Panc1 (cell line): ENCODE measurements around the gene PRRG4. TPM values are rescaled to one million over a fixed set of nuclear protein-coding genes. Genes with fewer than 3 reads are reported as not detected.
A peak's percentile ranks its signal among the peaks of the same experiment; 100 is the strongest.

Experiments used
- ATAC-seq: fragments of 200-7000 bp; cut with Tn5 transposase; 2 replicates; pipeline ENCODE4 v1.9.1; 2020; ENCODE audit warnings: mild to moderate bottlenecking, moderate library complexity
- BruUV-seq: library from RNA; stranded (reverse); fragments of 400-500 nt; replicated peaks from 2 replicates; lab custom pipeline; 2021; lab: Mats Ljungman, UMichigan
- CTCF ChIA-PET: fragments of 300-600 bp; sonication (Branson Sonifier 250); formaldehyde crosslinking; loops from one replicate; lab custom pipeline; 2022; ENCODE audit warnings: antibody characterized with exemption; lab: Charles Lee
- POLR2A ChIA-PET: fragments of 300-600 bp; sonication (Branson Sonifier 250); formaldehyde crosslinking; loops from one replicate; lab custom pipeline; 2022; ENCODE audit warnings: antibody characterized with exemption; lab: Charles Lee
- DNase-seq: peaks from one replicate; pipeline ENCODE4 v3.0.0-alpha.2; 2010; ENCODE audit warnings: low read depth, low spot score
- H3K27ac ChIP-seq: 2 replicates; pipeline ENCODE4 v1.5.1; 2011; ENCODE audit warnings: mild to moderate bottlenecking, low read length, inconsistent platforms
- H3K27me3 ChIP-seq: fragments of 200-500 bp; sonication (Bioruptor generic); 2 replicates; pipeline ENCODE4 v1.6.0; 2014; ENCODE audit warnings: low read length, inconsistent platforms; ENCODE audit not compliant: control insufficient read depth, insufficient read depth
- H3K36me3 ChIP-seq: fragments of 200-500 bp; sonication (Bioruptor generic); 2 replicates; pipeline ENCODE4 v1.5.1; 2014; ENCODE audit warnings: inconsistent platforms, mild to moderate bottlenecking, low read length, moderate library complexity; ENCODE audit not compliant: control insufficient read depth, insufficient read depth
- H3K4me1 ChIP-seq: 2 replicates; pipeline ENCODE4 v1.5.1; 2011; ENCODE audit warnings: inconsistent platforms, mild to moderate bottlenecking, low read length, moderate library complexity; ENCODE audit not compliant: control insufficient read depth, insufficient read depth
- H3K4me3 ChIP-seq, 2 experiments: 2 replicates each; pipeline ENCODE4 v1.5.1; 2011 to 2012; ENCODE audit warnings: low read depth in 2 of 2, low read length in 2 of 2, mild to moderate bottlenecking in 2 of 2, inconsistent platforms in 1 of 2, moderate library complexity in 1 of 2
- H3K9me3 ChIP-seq: fragments of 200-500 bp; sonication (Bioruptor generic); 2 replicates; pipeline ENCODE4 v1.5.1; 2014; ENCODE audit warnings: low read depth, mild to moderate bottlenecking, inconsistent platforms, low read length, moderate library complexity; ENCODE audit not compliant: control insufficient read depth, insufficient read depth
- POLR2AphosphoS5 ChIP-seq: IDR thresholded peaks from 2 replicates; pipeline ENCODE4 v1.6.1; 2012; ENCODE audit warnings: mild to moderate bottlenecking, low read depth, low read length, moderate library complexity
- SIN3A ChIP-seq: IDR thresholded peaks from 2 replicates; pipeline ENCODE4 v1.6.1; 2012; ENCODE audit warnings: low read depth, mild to moderate bottlenecking, low read length, moderate library complexity, borderline replicate concordance; ENCODE audit not compliant: insufficient read depth
- TCF7L2 ChIP-seq: IDR thresholded peaks from 2 replicates; pipeline ENCODE4 v1.6.1; 2011; ENCODE audit warnings: mild to moderate bottlenecking, low read depth, low read length, inconsistent platforms
- in situ Hi-C: cut with HindIII; loops from 2 replicates; pipeline ENCODE4 v1.10.0; 2016; ENCODE audit warnings: low sequenced_read_pairs, low pct_unique_long_range_greater_than_20kb
- intact Hi-C: fragments of 100-400 bp; cut with micrococcal nuclease; formaldehyde crosslinking; loops from one replicate; pipeline ENCODE4 v1.10.0; 2022; ENCODE audit not compliant: unreplicated experiment
- total RNA-seq: library from RNA; stranded (reverse); gene quantifications from one replicate; pipeline ENCODE4 v1.2.1, GENCODE V29; 2021; ENCODE audit not compliant: unreplicated experiment
- TF ChIP-seq, protein P1 (sequence below), 2 experiments: IDR thresholded peaks; 2 replicates each; pipeline ENCODE4 v1.6.1; 2011 to 2012; ENCODE audit warnings: low read depth in 2 of 2, control low read depth in 1 of 2, low read length in 1 of 2, mild to moderate bottlenecking in 1 of 2, moderate library complexity in 1 of 2; ENCODE audit not compliant: insufficient read depth in 1 of 2
- TF ChIP-seq, protein P2 (sequence below): fragments of 450-650 bp; IDR thresholded peaks from 2 replicates; pipeline ENCODE4 v1.5.1; 2017; ENCODE audit warnings: mild to moderate bottlenecking

The PRRG4 gene
- total RNA-seq, 1 experiment from 2014 or later: 0.87 TPM

DNA sequence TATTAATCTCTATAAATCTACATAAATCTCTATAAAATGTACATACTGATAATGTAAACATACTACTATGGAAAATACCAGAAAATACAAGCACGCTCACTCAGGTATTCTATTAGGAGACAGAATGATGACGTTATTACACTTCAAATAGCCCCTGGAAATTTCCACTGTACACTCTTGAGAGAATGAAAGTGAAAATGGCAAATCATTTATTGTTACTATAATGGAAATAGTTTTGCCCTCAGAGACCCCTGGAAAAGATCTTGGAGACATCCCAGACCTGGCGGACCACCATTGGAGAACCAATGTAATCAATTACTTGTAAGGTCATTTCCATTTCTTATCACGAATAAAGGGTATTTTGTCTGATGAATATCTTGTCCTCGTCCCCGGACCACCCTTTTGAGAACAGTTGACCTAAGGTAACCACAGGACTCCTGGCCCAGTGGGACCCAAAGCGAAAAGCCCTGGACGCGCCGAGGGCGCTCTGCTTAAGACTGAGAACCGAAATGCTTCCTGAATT is 509 bp upstream of the PRRG4 start:
- CTCF ChIA-PET: no interaction called here
- ATAC-seq (0 out of 2 replicates have a peak, but pooled peaks have one; percentile 56), DNase-seq (no peak)
- Histone ChIP-seq H3K9me3 (no peaks in the 10 kb centered on the region), H3K27me3 (peaks cover 5% of the 10 kb centered on the region), H3K27ac (peak overlapping the region; percentile 30; the same call in 1 of the 2 replicates), H3K4me1 (peaks cover 7% of the 10 kb centered on the region), H3K4me3 (peak overlapping the region; percentile 59 to 79), H3K36me3 (no peaks in the 10 kb centered on the region)
- TF ChIP-seq, protein P1, sequence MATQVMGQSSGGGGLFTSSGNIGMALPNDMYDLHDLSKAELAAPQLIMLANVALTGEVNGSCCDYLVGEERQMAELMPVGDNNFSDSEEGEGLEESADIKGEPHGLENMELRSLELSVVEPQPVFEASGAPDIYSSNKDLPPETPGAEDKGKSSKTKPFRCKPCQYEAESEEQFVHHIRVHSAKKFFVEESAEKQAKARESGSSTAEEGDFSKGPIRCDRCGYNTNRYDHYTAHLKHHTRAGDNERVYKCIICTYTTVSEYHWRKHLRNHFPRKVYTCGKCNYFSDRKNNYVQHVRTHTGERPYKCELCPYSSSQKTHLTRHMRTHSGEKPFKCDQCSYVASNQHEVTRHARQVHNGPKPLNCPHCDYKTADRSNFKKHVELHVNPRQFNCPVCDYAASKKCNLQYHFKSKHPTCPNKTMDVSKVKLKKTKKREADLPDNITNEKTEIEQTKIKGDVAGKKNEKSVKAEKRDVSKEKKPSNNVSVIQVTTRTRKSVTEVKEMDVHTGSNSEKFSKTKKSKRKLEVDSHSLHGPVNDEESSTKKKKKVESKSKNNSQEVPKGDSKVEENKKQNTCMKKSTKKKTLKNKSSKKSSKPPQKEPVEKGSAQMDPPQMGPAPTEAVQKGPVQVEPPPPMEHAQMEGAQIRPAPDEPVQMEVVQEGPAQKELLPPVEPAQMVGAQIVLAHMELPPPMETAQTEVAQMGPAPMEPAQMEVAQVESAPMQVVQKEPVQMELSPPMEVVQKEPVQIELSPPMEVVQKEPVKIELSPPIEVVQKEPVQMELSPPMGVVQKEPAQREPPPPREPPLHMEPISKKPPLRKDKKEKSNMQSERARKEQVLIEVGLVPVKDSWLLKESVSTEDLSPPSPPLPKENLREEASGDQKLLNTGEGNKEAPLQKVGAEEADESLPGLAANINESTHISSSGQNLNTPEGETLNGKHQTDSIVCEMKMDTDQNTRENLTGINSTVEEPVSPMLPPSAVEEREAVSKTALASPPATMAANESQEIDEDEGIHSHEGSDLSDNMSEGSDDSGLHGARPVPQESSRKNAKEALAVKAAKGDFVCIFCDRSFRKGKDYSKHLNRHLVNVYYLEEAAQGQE (IDR thresholded peaks at IDR 0.05; ENCODE audit: insufficient read depth in 1 of 2, low read depth in 2 of 2, low read length in 1 of 2): no peak
- TF ChIP-seq, protein P2, sequence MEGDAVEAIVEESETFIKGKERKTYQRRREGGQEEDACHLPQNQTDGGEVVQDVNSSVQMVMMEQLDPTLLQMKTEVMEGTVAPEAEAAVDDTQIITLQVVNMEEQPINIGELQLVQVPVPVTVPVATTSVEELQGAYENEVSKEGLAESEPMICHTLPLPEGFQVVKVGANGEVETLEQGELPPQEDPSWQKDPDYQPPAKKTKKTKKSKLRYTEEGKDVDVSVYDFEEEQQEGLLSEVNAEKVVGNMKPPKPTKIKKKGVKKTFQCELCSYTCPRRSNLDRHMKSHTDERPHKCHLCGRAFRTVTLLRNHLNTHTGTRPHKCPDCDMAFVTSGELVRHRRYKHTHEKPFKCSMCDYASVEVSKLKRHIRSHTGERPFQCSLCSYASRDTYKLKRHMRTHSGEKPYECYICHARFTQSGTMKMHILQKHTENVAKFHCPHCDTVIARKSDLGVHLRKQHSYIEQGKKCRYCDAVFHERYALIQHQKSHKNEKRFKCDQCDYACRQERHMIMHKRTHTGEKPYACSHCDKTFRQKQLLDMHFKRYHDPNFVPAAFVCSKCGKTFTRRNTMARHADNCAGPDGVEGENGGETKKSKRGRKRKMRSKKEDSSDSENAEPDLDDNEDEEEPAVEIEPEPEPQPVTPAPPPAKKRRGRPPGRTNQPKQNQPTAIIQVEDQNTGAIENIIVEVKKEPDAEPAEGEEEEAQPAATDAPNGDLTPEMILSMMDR: no peak
- TF ChIP-seq POLR2AphosphoS5 (no peak), TCF7L2 (no peak)
- intact Hi-C loops: no loop called here
- BruUV-seq: no TSS peak
- POLR2A ChIA-PET: no interaction called here
- in situ Hi-C loops: no loop called here

DNA sequence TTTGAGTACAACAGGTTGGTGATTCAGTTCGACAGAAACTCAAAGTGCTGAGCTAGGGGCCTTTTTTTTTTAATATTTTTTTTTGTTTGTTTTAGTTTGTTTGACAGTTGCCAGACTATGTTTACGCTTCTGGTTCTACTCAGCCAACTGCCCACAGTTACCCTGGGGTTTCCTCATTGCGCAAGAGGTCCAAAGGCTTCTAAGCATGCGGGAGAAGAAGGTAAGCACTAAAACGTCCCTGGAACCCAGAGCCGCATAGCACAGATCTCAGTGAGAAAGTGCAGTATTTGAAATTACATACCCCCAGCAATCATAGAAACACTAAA is 649 bp downstream of the PRRG4 start:
- no peak for ATAC-seq
- no peak overlapping the region for H3K27ac ChIP-seq
- BruUV-seq: no TSS peak

More for the DNA sequence above, 649 bp downstream of the PRRG4 start:
- DNase-seq: no peak
- peaks cover 7% of the 10 kb centered on the region for H3K4me1 ChIP-seq
- TF ChIP-seq, protein P1 (IDR thresholded peaks at IDR 0.05; ENCODE audit: insufficient read depth in 1 of 2, low read depth in 2 of 2, low read length in 1 of 2): no peak
- TF ChIP-seq SIN3A (no peak), TCF7L2 (no peak)
- H3K27me3 ChIP-seq: peaks cover 5% of the 10 kb centered on the region
- POLR2A ChIA-PET: no interaction called here
- no peaks in the 10 kb centered on the region for H3K36me3 ChIP-seq
- CTCF ChIA-PET: no interaction called here
- H3K9me3 ChIP-seq: no peaks in the 10 kb centered on the region
- intact Hi-C loops (no loop called here), in situ Hi-C loops (no loop called here)
- H3K4me3 ChIP-seq: peak overlapping the region; percentile 59 to 79
